ENCODE measurements around the gene CCDC50.

DNA sequence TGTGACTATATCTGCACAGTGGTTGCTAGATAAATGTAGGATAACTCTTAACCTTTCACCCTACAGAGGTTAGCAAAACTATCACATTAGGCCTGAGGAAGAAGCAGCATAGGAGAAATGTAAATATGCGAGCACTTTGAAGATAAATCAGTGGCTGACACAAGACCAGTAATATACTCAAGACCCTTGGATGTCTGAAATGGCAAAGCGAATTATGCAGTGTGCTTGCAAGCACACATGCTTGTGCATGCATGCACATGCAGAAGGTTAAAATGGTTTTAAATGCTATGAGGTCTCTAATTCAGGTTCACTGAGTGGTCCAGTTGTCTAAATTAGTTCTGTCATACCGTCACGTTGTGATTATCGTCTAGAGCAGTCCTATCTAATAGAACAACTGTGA is 14.7 kb downstream of the CCDC50 start:
- no peak for TF ChIP-seq EZH2 (IDR thresholded peaks at IDR 0.05; ENCODE audit: low read length)
- TF ChIP-seq, protein P1, sequence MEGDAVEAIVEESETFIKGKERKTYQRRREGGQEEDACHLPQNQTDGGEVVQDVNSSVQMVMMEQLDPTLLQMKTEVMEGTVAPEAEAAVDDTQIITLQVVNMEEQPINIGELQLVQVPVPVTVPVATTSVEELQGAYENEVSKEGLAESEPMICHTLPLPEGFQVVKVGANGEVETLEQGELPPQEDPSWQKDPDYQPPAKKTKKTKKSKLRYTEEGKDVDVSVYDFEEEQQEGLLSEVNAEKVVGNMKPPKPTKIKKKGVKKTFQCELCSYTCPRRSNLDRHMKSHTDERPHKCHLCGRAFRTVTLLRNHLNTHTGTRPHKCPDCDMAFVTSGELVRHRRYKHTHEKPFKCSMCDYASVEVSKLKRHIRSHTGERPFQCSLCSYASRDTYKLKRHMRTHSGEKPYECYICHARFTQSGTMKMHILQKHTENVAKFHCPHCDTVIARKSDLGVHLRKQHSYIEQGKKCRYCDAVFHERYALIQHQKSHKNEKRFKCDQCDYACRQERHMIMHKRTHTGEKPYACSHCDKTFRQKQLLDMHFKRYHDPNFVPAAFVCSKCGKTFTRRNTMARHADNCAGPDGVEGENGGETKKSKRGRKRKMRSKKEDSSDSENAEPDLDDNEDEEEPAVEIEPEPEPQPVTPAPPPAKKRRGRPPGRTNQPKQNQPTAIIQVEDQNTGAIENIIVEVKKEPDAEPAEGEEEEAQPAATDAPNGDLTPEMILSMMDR (optimal IDR thresholded peaks at IDR 0.05 in 1 of 3, IDR thresholded peaks at IDR 0.05 in 1 of 3, conservative IDR thresholded peaks at IDR 0.05 in 1 of 3; ENCODE audit: extremely low read depth in 1 of 3, insufficient read depth in 2 of 3, low read length in 3 of 3), result no peak
